Measurements from ENCODE around the gene SLC5A10.

The SLC5A10 gene

DNA sequence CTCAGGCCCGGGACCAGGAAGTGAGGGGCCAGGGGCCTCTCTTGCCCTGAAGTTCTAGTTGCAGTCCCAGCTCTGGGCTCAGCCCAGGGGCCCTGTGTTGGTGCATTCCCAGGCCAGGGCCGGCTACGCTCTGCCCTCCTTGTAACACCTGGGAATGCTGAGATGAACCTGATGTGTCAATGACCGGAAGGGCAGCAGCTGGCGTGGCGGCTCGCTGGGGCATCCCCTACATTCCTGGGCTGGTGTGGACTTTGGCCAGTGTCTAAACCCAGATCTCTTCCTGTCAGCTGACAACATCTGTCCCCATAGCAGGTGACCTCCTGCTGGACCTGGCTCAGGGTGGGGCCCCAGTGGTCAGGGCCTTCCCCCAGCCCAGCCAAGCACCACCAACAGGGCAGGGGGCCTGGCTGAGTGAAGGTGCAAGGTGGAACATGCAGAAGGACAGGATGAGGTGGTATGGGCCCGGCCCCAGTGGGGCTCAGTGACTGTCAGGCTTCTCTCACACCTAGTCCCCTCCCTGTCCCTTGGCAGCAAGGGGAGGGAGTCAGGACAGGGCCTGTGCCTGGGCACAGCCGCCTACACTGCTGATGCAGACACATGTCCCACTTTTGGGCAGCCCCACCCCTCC, 36.7 kb downstream of the SLC5A10 start:
- DNase-seq (ENCODE audit: low read depth) = no peak
- no peak overlapping the region for H3K4me3 ChIP-seq (ENCODE audit: low read depth, low read length)
- TF ChIP-seq, protein P1, sequence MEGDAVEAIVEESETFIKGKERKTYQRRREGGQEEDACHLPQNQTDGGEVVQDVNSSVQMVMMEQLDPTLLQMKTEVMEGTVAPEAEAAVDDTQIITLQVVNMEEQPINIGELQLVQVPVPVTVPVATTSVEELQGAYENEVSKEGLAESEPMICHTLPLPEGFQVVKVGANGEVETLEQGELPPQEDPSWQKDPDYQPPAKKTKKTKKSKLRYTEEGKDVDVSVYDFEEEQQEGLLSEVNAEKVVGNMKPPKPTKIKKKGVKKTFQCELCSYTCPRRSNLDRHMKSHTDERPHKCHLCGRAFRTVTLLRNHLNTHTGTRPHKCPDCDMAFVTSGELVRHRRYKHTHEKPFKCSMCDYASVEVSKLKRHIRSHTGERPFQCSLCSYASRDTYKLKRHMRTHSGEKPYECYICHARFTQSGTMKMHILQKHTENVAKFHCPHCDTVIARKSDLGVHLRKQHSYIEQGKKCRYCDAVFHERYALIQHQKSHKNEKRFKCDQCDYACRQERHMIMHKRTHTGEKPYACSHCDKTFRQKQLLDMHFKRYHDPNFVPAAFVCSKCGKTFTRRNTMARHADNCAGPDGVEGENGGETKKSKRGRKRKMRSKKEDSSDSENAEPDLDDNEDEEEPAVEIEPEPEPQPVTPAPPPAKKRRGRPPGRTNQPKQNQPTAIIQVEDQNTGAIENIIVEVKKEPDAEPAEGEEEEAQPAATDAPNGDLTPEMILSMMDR (IDR thresholded peaks at IDR 0.05; ENCODE audit: low read depth, low read length, missing control alignments) = no peak

DNA sequence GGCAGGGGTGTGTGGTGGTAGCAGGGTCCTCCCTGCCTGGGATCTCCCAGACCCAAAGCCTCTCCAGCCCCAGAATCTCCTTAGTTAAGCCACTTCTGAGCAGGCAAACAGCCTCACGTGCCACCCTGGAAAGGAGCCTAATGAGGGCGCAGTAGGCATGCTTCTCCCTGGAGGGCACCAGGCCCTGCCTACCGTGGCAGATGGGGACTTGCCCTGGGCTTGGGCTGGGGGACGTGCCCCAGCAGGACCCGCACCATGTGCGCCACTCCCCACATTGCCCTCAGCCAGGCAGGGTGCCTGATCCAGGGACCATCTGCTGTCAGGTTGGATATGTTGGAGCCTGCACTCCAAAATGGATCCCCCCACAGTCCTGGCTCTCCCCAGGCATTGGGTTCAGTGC, 38.4 kb downstream of the SLC5A10 start:
- TF ChIP-seq, protein P1 (IDR thresholded peaks at IDR 0.05; ENCODE audit: low read depth, low read length, missing control alignments) = no peak
- no peak overlapping the region for H3K4me3 ChIP-seq (ENCODE audit: low read depth, low read length)

DNA sequence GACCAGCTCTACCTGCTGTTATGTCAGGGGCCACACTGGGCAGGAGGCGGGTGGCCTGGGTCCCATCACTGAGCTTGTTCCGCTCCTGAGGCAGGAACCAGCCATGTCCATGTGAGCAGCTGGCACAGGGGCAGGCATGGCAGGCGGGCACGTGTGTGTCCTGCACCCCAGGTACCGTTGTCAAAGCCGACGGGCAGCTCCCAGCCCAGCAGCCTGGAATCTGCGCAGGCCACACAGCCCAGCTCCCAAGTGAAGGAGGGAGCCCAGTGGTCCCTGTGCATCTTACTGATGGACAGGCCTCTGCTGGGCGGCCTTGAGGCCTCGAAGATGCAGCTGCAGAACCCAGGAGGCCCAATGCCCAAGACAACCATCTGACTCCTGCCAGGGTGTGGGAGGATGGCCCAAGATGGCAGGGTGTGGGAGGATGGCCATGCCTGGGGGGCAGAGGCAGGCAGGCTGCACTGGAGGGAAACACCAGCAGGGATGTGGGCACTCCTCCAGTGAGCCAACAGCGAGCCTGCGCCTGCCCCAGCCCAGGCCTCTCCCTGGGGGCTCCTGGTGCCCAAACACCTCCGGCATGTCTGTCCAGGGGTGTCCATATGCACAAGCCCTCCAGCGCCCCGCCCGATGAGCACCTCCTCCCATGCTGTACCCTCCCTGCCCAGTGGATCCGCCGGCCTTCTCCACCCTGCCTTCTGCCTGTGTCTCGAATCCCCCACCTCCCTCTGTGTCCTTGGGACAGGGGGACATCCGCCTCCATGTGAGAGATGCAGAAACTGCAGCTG, 39.8 kb downstream of the SLC5A10 start:
- H3K4me3 ChIP-seq (ENCODE audit: low read depth, low read length) = no peak overlapping the region
- TF ChIP-seq, protein P1 (IDR thresholded peaks at IDR 0.05; ENCODE audit: low read depth, low read length, missing control alignments) = no peak
- no peak for DNase-seq (ENCODE audit: low read depth)

More for the DNA sequence above, 38.4 kb downstream of the SLC5A10 start:
- no peak for DNase-seq (ENCODE audit: low read depth)

DNA sequence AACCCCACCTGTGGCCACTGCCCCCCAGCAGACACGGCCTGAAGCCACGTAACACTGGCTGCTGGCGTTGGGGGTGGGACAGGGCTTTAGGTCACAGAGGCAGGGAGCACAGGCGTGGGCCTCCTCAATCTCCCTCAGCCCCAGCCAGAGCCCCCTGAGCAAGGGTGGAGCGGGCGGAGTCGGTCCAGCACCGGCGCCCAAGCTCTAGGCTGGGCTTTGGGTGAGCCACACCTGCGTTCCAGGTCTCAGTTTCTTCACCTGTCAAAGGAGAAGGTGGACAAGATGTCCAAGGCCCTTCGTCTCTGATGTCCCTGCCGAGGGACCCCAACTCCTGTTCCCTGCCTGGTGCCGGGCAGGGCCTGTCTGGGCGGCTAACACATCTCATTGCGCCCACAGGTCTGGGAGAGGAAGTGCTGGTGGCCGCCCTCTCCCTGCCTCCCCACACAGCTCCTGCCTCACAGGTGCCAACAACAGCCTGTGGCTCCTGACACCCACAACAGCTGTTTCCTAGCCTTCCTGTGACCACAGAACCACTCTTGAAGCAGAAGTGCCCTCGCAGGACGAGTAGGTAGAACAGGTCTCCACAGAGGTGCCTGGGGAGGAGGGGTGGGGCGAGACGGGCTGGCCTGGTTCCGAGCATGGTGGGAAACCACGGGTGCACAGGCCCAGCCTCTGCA, 40.6 kb downstream of the SLC5A10 start:
- H3K4me3 ChIP-seq (ENCODE audit: low read depth, low read length) = no peak overlapping the region
- peak; percentile 38 for DNase-seq (ENCODE audit: low read depth)
- TF ChIP-seq, protein P1 (IDR thresholded peaks at IDR 0.05; ENCODE audit: low read depth, low read length, missing control alignments) = no peak

DNA sequence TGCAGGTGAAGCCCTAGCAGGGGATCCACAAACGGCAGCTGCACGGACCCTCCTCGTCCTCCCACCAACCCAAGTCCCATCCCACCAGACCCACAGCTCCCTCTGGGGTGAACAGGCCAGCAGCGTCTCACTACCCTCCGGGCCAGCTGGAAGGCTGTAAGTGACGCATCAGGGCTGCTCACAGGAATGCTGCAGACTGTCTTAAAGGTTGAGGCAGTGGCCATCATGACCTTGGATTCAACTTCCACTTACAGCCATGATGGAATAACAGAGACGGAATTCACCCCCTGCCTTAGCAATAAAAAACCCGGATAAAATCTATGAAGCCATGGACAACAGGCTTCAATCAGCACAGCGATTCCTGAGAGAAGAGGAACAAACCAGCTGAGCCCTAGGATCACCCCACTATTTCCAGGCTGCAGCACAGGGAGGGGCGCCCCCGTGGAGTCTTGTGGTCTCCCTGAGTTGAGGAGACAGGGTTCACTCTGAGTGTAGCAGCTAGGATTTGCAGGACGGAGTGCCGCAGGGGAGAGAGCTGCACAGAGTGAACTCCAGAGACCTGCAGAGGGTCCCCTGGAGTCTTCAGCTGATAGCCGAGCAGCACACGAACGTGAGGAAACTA, 42.1 kb downstream of the SLC5A10 start:
- TF ChIP-seq, protein P1 (IDR thresholded peaks at IDR 0.05; ENCODE audit: low read depth, low read length, missing control alignments) = no peak
- no peak for DNase-seq (ENCODE audit: low read depth)
- no peak overlapping the region for H3K4me3 ChIP-seq (ENCODE audit: low read depth, low read length)

DNA sequence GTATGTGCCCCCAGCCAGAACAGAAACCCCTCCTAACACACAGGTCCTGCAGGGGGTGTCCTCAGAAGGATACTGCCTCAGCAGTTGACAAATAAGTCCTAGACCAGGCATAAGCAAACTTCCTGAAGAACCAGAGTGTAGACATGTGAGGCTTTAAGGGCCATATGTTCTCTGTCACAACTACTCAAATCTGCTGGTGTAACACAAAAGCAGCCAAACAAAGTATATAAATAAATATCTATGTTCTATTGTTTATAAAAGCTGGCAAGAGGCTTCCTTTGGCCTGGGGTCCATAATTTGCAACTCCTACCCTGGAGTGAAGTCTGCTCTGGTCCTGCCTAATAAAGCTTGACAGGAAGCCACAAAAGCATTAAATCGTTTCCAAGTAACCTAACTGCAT, 42.7 kb downstream of the SLC5A10 start:
- DNase-seq (ENCODE audit: low read depth) = no peak
- H3K4me3 ChIP-seq (ENCODE audit: low read depth, low read length) = no peak overlapping the region
- TF ChIP-seq, protein P1 (IDR thresholded peaks at IDR 0.05; ENCODE audit: low read depth, low read length, missing control alignments) = no peak

Data from GM12864 (cell line).